SK-MEL-5 (cell line): Measurements from ENCODE around the gene RIMBP2. TPM values are rescaled to one million over a fixed set of nuclear protein-coding genes. Genes with fewer than 3 reads are reported as not detected.

ENCODE experiments used
- DNase-seq: peaks from one replicate; pipeline ENCODE4 v3.0.0-alpha.2; 2016; ENCODE audit warnings: low read depth, low spot score
- in situ Hi-C: cut with HindIII; loops from 2 replicates; pipeline ENCODE4 v1.10.0; 2016; ENCODE audit warnings: low sequenced_read_pairs, high pct_unique_total_duplicates, low pct_unique_long_range_greater_than_20kb
- total RNA-seq: library from RNA; depleted of rRNA; stranded (reverse); fragments of >200 nt; shearing (Covaris generic); gene quantifications from 2 replicates; pipeline ENCODE4 v1.2.3, GENCODE V29; 2014

Gene RIMBP2
- total RNA-seq, 1 experiment from 2014 or later = not detected

- DNase-seq = no peak
- in situ Hi-C loops = no loop called here
These were observed 4.3 kb downstream of the RIMBP2 start for GRCh38 chr12:130711756-130712155.

DNA sequence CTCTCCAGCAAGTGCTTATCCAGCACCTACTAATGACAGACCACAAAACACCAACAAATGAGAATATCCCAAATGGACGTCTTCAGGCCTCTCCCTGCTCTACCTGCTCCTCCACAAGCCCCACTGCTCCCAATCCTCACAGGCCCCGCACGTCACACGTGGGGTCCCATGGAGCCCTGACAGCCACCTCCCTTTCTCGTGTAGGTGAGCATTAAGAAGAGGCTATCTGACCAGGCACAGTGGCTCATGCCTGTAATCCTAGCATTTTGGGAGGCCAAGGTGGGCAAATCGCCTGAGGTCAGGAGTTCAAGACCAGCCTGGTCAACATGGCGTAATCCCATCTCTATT, 5.4 kb downstream of the RIMBP2 start:
- no peak for DNase-seq
- in situ Hi-C loops = no loop called here

DNA sequence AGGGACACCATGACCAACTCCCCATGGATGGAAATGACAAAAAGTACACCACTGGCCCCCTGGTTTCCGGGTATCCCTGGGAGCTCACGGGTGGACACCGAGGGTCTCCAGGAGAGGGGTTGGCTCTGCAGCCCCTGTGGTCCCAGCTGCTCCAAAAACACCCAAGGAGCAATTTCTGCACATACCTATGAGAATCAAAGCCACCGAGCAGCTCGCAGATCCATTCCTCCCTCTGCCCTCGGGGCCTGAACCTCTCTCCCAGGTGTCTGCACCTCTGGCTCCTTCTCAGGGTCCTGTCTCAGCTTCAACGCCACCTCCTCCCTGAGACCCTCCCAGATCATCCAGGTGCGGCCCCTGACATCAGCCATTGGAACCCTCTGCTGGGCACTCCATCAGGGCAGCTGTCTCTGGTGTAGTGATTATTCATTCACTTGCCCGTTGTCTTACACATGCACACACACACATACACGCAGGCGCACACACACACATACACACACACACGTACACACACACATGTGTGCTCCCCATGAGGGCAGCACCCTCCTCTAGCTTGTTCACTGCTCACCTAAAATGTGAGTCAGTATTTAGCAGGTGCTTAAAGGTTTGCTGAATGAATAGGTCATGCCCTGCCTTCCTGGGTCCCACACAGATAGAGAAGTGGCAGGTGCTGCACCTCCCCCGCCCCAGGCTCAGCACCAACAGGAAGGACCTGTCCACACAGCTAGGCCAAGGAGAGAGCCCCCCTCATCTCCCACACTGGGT, 5.9 kb downstream of the RIMBP2 start:
- in situ Hi-C loops = no loop called here

GRCh38 chr12:130709151-130709970, 6.7 kb downstream of the RIMBP2 start:
- DNase-seq = no peak
- in situ Hi-C loops = no loop called here

More for the DNA sequence above, 5.9 kb downstream of the RIMBP2 start:
- no peak for DNase-seq

GRCh38 chr12:130708648-130709047, 7.5 kb downstream of the RIMBP2 start:
- in situ Hi-C loops = no loop called here
- DNase-seq = no peak

DNA sequence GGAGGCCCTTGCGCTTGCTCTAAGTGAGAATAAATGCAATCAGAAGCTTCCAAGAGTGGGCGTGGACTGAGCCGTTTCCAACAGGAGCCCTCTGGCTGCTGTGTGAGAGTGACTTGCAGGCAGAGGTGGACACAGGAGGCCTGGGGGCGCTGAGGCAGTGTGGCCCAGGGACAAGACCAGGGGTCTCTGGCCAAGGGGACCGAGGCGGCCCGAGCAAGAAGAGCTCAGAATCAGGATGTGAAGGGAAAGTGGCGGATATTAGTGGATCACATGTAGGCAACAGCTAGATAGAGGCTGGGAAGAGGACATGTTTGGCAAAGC, 8.6 kb downstream of the RIMBP2 start:
- DNase-seq = no peak
- in situ Hi-C loops = no loop called here

DNA sequence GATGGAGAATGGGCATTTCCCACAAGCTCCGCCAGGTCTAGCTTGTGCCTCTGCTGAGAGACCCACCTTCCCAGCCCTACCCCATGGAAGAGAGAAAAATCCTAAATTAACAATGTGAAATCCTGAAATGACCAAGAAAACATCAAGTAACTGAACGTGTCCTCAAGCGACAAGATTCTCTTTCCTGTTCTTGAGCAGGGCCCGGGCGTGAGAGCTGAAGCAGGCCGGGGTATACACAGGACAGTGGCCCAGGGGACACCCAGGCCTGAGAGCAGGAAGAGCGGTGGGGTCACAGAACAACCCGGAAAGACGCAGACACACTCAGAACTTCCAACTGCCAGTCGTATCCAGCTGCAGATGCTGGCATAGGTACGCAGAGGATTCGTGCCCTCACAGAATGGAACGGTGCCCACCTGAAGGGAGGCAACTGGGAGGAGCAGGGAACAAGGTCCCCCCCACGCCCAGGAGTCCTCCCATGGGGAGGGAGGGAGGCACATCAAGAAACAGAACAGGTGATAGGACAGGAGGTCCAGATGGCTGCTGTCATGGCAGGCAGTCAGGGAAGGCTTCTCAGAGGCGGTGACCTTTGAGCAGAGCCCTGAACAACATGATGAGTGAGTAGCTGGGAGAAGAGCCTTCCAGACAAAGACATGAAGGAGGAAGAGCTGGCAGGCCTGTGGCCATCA, 9.1 kb downstream of the RIMBP2 start:
- DNase-seq = no peak
- in situ Hi-C loops = no loop called here

DNA sequence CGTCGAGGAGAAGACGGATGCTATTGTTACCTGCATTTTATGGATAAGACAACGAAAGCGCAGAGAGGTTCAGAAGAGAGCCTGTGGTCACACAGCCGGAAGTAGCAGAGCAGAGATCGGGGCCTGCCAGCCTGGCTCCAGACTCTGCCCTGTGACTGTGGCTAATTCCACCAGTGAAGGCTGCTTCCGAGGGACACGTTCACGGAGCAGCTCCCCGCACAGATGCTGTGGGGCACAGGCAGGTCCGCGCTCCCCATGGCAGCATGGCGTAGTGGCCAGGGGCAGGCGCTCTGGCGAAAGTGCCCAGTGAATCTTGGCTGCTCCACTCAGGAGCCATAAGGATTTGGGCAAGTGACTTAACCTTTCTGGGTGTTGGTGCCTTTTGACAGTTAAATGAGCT, 9.8 kb downstream of the RIMBP2 start:
- no peak for DNase-seq
- in situ Hi-C loops = no loop called here

- no peak for DNase-seq
- in situ Hi-C loops = no loop called here
These were observed 10.8 kb downstream of the RIMBP2 start for GRCh38 chr12:130705178-130705822.

DNA sequence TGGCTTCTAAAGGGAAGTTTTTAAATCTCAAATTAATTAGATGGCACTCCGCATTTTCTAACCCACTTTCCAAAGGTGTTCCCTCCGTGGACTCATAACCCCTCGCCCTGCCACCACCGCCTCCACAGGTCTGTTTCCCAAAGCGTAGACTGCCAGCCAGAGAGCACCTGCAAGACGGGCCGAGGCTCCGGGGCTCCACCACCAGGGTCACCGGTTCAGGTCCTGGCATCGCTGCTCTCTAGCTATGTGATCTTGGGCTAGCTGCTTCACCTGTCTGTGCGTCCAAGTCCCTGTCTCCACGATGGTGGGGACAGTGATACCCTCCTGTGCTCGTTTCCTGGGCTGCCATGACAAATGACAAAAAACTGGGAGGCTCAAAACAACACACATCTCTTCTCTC, 11.5 kb downstream of the RIMBP2 start:
- no peak for DNase-seq
- in situ Hi-C loops = no loop called here

DNA sequence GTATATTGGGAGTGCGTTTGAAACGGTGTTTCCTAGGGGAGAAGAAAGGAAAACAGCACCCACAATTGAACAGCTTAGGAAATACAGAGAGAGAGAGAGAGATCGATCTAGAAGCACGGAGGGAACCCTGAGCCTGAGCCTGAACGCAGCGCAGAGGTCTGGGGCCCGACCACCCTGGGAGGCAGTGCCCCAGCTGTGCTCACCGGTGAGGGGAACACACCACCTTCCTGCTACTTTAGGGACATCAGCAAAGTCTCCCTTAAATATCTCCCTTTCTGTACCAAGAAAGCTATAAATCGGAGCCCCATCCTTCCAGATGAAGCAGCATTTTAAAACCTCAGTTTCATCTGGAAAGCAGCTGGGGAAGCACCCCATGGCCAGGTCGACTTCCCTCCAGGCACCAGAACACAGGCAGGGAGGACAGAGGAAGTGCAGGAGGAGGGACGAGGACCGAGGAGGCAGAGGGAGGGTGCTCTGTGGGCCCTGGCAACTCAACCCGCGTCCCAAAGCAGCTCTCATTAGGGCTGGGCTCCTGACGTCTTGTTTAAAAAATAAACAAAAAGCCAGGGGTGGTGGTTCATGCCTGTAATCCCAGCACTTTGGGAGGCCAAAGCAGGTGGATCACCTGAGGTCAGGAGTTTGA, 12.2 kb downstream of the RIMBP2 start:
- DNase-seq = no peak
- in situ Hi-C loops = no loop called here

DNA sequence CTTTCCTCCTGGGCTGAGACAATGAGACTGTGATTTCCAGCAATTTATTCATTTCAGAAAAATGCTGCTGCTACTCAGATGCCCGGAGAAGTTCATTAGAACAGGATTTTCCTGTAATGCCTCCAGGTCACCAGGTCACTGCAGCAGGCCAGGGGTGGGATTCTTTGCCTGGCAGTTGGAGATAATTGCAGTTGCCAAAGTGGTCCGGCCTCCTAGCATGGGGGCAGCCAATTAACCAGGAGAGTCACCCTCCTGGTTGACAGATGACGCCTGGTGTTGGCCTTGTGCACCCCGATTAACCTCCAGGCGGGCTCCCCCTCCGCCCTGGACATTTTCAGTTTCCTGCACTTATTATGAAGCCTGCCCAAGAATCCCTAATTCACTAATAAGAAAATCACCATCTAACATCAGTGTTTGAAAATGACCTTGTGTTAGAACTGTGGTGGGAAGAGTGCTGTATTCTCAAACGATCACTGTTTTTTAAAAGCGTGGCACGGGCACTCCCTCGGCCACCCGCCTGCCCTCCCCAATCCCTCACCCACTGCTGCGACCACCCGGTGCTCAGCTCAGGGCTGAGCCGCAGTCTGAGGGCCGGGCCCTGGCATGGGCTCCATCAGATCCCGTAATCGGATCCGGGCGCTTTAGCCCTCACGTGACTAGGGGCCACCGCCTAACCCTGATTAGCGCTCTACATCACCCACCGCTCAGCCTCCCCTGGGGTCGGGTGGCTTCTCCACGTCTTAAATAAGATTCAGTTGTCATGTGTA, 12.9 kb downstream of the RIMBP2 start:
- no peak for DNase-seq
- in situ Hi-C loops = no loop called here

DNA sequence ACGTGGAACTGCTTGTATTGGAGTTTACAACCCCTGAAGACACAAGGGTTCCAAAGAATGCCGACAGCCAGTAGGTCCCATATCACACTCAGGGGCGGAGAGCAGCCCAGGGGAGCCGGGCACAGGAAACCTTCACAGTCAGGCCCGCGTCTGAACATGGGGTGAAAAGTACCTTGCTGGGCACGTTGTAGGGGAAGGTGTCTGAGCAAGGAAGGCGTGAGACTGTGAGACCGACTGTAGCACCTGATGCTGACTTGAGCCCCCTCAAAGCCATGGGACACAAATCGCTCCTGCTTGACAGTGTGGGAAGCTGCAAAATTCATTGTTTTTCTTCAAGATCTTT, 14.7 kb downstream of the RIMBP2 start:
- in situ Hi-C loops = no loop called here
- no peak for DNase-seq

- in situ Hi-C loops = no loop called here
- DNase-seq = no peak
These were observed 15.4 kb downstream of the RIMBP2 start for GRCh38 chr12:130700492-130701401.

DNA sequence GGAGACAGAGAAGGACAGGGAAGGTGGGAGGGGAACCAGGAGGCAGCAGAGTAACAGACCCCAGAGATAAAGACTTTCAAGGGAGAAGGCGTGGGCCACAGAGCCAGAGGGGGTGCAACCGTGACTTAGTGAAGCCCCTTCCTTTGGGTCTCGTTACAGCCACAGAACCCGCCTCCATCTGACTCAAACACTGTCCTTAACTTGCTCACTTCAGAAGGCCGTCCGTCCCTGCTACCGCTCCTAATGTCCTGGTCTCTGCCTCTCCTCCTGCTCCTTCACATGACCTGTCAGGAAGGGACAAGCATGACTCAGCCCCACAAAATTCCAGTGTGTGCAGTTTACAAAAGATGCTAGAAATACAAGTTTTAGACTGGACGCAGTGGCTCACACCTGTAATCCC, 18.0 kb downstream of the RIMBP2 start:
- DNase-seq = no peak
- in situ Hi-C loops = no loop called here

- no peak for DNase-seq
- in situ Hi-C loops = no loop called here
These were observed 19.6 kb downstream of the RIMBP2 start for GRCh38 chr12:130696379-130697100.
